NCI-H2171 (cell line): ENCODE measurements around the gene S100A8.
"Not testable (repeated sequence)": the region's sequence is repeated elsewhere in the genome, so short reads cannot be mapped to it uniquely, and the experiment has no call there.

ENCODE experiments used
- DNase-seq: peaks from one replicate; lab custom pipeline; 2025; lab: John Stamatoyannopoulos, UW

S100A8 gene

GRCh38 chr1:153347856-153348255, 43.0 kb downstream of the S100A8 start:
- DNase-seq = no peak

GRCh38 chr1:153347049-153347448, 43.8 kb downstream of the S100A8 start:
- not testable (repeated sequence) for DNase-seq

GRCh38 chr1:153346077-153346723, 44.7 kb downstream of the S100A8 start:
- peak; percentile 90 for DNase-seq

DNA sequence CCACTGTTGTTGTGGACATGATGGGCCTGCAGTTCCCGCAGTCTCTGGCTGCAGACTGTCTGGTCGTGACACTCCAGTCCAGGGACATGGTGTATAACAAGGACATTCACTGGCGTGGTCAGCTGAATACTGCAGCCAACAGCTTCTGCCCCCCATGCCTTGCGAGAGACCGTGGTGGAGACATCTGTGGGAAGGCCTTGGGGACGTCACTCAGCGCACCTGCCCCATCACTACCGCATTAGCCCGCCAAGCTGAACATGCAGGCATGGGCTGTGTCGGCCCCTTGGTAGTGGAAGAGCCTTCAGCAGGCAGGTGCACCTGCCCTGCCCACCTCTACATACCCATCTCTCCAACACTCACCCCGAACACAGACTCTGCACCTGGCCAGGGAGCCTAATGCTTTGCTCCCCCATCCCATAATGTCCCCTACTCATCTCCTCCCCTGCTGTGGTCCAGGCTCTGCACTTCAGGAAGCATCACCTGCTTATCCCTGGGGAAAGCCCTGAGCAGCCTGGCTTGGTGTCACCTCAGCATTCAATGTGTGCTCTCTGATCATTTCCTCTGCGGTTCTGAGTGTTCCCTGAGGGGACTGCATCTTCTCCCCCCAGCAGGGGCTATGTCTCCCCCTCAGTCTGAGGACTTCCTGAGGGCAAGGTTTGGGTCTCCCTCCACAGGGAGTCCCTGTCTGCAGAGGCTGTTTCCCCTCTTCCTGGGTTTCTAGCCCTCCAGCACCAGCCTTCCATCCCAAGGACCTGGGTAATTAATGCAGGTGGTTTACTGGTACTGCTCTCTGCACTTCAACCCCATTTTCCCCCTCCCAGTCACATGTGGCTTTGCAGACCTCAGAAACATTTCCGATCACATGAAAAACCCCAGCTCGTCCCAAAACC, 45.4 kb downstream of the S100A8 start:
- DNase-seq = no peak

DNA sequence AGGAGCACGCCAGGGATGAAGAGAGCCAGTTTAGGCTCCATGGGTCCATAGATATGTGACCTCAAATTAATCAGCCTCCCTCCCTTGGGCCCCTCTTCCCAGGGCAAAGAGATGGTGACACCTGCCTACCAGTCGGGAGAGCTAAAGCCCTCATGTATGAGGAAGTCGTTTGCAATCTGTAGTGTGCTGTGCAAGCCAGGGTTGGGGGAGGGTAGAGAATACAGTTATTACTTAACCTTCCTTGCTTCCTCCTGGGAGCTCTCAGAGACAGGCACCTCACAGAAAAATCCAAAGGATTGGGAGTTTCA, 46.2 kb downstream of the S100A8 start:
- no peak for DNase-seq

- DNase-seq = no peak
These were observed 46.8 kb downstream of the S100A8 start for GRCh38 chr1:153343811-153344717.

GRCh38 chr1:153343040-153343681, 47.7 kb downstream of the S100A8 start:
- no peak for DNase-seq

- no peak for DNase-seq
These were observed 48.7 kb downstream of the S100A8 start for GRCh38 chr1:153342178-153342577.

- no peak for DNase-seq
These were observed 49.4 kb downstream of the S100A8 start for GRCh38 chr1:153341431-153341934.

- no peak for DNase-seq
These were observed 50.5 kb downstream of the S100A8 start for GRCh38 chr1:153340356-153340755.
